Muscle of back (tissue), 10 donors: ENCODE measurements around the gene TOMM5. TPM values are rescaled to one million over a fixed set of nuclear protein-coding genes. Genes with fewer than 3 reads are reported as not detected.

Experiments
- polyA plus RNA-seq, 10 donors: library from polyadenylated mRNA; unstranded; fragments of 120-200 nt; gene quantifications; one replicate each; pipeline ENCODE4 v1.2.1, GENCODE V29; 2013; ENCODE audit not compliant: insufficient read length in 10 of 10

Gene TOMM5
- polyA plus RNA-seq, 10 donors: 71.5 to 102 (median 76.2) TPM

Other genes with a start within 250 kb of the TOMM5 start
- 100 to 1,000 TPM in 7 of 10 donors, 10 to 100 TPM in 3; 88.9 to 123 (median 103) TPM for gene GRHPR, start 169.9 kb downstream of the TOMM5 start, polyA plus RNA-seq
- 10 to 100 TPM; 12.7 to 17.3 (median 15.9) TPM for gene ZBTB5, start 127.1 kb downstream of the TOMM5 start, polyA plus RNA-seq
- 10 to 100 TPM; 22.9 to 32.8 (median 28.3) TPM for gene POLR1E, start 106.6 kb downstream of the TOMM5 start, polyA plus RNA-seq
- gene FBXO10, start 16.2 kb downstream of the TOMM5 start, polyA plus RNA-seq: 10 to 100 TPM; 22.8 to 39.8 (median 32.9) TPM
- 10 to 100 TPM in 4 of 10 donors, 1 to 10 TPM in 6; 6.1 to 14.4 (median 9.6) TPM for gene FRMPD1, start 58.4 kb upstream of the TOMM5 start, polyA plus RNA-seq
- 10 to 100 TPM in 4 of 10 donors, 1 to 10 TPM in 6; 6.3 to 15.4 (median 9.1) TPM for gene TRMT10B, start 161.2 kb upstream of the TOMM5 start, polyA plus RNA-seq
- gene EXOSC3, start 192.5 kb upstream of the TOMM5 start, polyA plus RNA-seq: 10 to 100 TPM; 20.3 to 28.7 (median 23.1) TPM
- gene DCAF10, start 208.2 kb upstream of the TOMM5 start, polyA plus RNA-seq: 10 to 100 TPM; 18.5 to 32.2 (median 25.1) TPM